Measurements from ENCODE around the gene KANK2.

GRCh38 chr19:11242864-11243797 lies 45.8 kb upstream of the KANK2 start:
- TF ChIP-seq EZH2 (IDR thresholded peaks at IDR 0.05) (no peak), POLR2AphosphoS5 (IDR thresholded peaks at IDR 0.05; ENCODE audit: borderline replicate concordance, low read depth, low read length) (no peak)

All from SK-N-MC (cell line).